SH-SY5Y (cell line): ENCODE results near the gene BICRA.

Source experiments
- GATA2 ChIP-seq: IDR thresholded peaks from 2 replicates; pipeline ENCODE4 v1.6.1; 2011; ENCODE audit warnings: mild to moderate bottlenecking, low read depth, low read length
- GATA3 ChIP-seq: IDR thresholded peaks from 2 replicates; pipeline ENCODE4 v1.6.1; 2011; ENCODE audit warnings: low read depth, mild to moderate bottlenecking, low read length, moderate library complexity

- TF ChIP-seq GATA2 (no peak), GATA3 (no peak)
These were observed 66.9 kb downstream of the BICRA start for GRCh38 chr19:47675859-47676258.
